ENCODE data around the gene SBSN. TPM values are rescaled to one million over a fixed set of nuclear protein-coding genes. Genes with fewer than 3 reads are reported as not detected.

SBSN gene
- total RNA-seq, 1 experiment from 2014 or later: 0.15 TPM

DNA sequence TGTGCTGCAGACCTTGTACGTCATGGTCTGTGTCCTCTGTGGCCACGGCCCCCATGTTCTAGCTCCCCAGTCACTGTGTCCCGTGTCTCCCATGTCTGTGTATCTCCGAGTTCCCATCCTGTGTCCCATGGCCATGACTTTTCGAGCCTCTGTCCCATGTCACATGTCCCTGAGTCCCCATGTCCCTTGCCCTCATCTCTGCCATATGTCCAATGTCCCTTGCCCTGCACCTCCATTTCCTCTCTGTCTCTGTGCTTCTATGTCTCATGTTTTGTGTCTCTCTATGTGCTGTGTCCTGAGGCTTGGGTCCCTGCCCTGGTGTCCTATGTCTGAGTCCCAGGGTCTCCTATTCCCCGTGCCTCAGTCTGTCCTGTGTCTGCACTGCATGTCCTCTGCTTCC, 33.3 kb upstream of the SBSN start:
- no peak overlapping the region for H4K91ac ChIP-seq (ENCODE audit: insufficient read length, low read depth, low read length)
- peaks cover 61% of the 10 kb centered on the region for H3K27me3 Mint-ChIP-seq (ENCODE audit: low read depth)

More for the DNA sequence above, 33.3 kb upstream of the SBSN start:
- Histone ChIP-seq H3T11ph (ENCODE audit: low read length) (no peak overlapping the region), H3K4me2 (ENCODE audit: insufficient read depth, insufficient read length, low read length) (no peak overlapping the region), H3K79me1 (ENCODE audit: insufficient read depth, low read depth, low read length, poor library complexity, severe bottlenecking) (no peaks in the 10 kb centered on the region), H3K79me2 (ENCODE audit: insufficient read depth, low read length) (no peaks in the 10 kb centered on the region; the same call in 1 of the 2 replicates), H3K14ac (ENCODE audit: insufficient read depth, low read length) (no peak overlapping the region), H2BK120ac (ENCODE audit: low read depth, low read length, poor library complexity, severe bottlenecking) (no peak overlapping the region), H2BK20ac (ENCODE audit: low read depth, low read length, poor library complexity, severe bottlenecking) (no peak overlapping the region), H4K20me1 (ENCODE audit: control insufficient read depth, insufficient read depth, insufficient read length) (no peaks in the 10 kb centered on the region), H3K4me1 (ENCODE audit: insufficient read depth, low read length) (no peaks in the 10 kb centered on the region), H3K23ac (ENCODE audit: insufficient read length, low read depth, low read length) (no peak overlapping the region), H3K4ac (ENCODE audit: low read depth, low read length) (no peak overlapping the region), H2BK5ac (ENCODE audit: insufficient read length, low read length) (no peak overlapping the region), H3K56ac (ENCODE audit: insufficient read length, low read depth, low read length) (no peak overlapping the region), H4K8ac (replicated peaks; ENCODE audit: insufficient read length, low read depth, low read length) (no peak overlapping the region), H2AFZ (ENCODE audit: low read length) (no peak overlapping the region), H3K9me3 (ENCODE audit: control insufficient read depth, low read depth, low read length) (no peaks in the 10 kb centered on the region), H2AK5ac (ENCODE audit: insufficient read length, low read length) (no peak overlapping the region), H3K9ac (ENCODE audit: extremely low read depth, insufficient read length, low read length) (no peak overlapping the region), H3K27ac (ENCODE audit: insufficient read length, low read depth, low read length) (no peak overlapping the region), H3K23me2 (ENCODE audit: insufficient read length, low read depth, low read length, poor library complexity, severe bottlenecking) (peaks cover 7% of the 10 kb centered on the region), H3K27me3 (ENCODE audit: insufficient read depth, low read length) (peaks cover 3% of the 10 kb centered on the region; the same call in 1 of the 2 replicates), H4K5ac (ENCODE audit: insufficient read length, low read depth, low read length) (no peak overlapping the region), H3K18ac (ENCODE audit: insufficient read length, low read depth, low read length) (no peak overlapping the region), H2BK12ac (ENCODE audit: insufficient read length, low read depth, low read length) (no peak overlapping the region), H2BK15ac (ENCODE audit: low read depth, low read length) (no peak overlapping the region)
- Mint-ChIP-seq H3K27ac (no peak overlapping the region), H3K4me1 (peaks cover 6 to 13% of the 10 kb centered on the region in 2 experiments), H3K36me3 (ENCODE audit: insufficient read depth in 1 of 3, low read depth in 3 of 3) (no peaks in the 10 kb centered on the region; a peak in 1 of 7 replicates), H3K9me3 (peaks cover 0 to 2% of the 10 kb centered on the region in 2 experiments; a peak in 1 of 5 replicates), H3K4me3 (no peak overlapping the region)
- no peak for TF ChIP-seq CTCF (conservative IDR thresholded peaks at IDR 0.05)
- no CpG with 5 or more reads among the region's 6 CpGs for WGBS (ENCODE audit: extremely low coverage, insufficient read length, low lambda C conversion rate)
- no peak for DNase-seq
